HCT116 (cell line): ENCODE measurements around the gene RPRM. TPM values are rescaled to one million over a fixed set of nuclear protein-coding genes. Genes with fewer than 3 reads are reported as not detected.
A peak's percentile ranks its signal among the peaks of the same experiment; 100 is the strongest.

Experiments used
- ATAC-seq: fragments of 200-7000 bp; cut with Tn5 transposase; 2 replicates; pipeline ENCODE4 v1.9.1; 2020; ENCODE audit warnings: mild to moderate bottlenecking, moderate library complexity
- BruUV-seq: library from RNA; stranded (reverse); fragments of 400-500 nt; replicated peaks from 2 replicates; lab custom pipeline; 2021; lab: Mats Ljungman, UMichigan
- CTCF ChIA-PET: fragments of 300-600 bp; sonication (Branson Sonifier 250); formaldehyde crosslinking; loops from one replicate; lab custom pipeline; 2021; ENCODE audit warnings: antibody characterized with exemption; lab: Charles Lee
- POLR2A ChIA-PET: fragments of 300-600, 350-600 bp; sonication (Branson Sonifier 250); formaldehyde crosslinking; loops from one replicate; lab custom pipeline; 2021; ENCODE audit warnings: antibody characterized with exemption; lab: Charles Lee
- RAD21 ChIA-PET, 2 experiments: fragments of 300-600 bp; sonication (Branson Sonifier 250); formaldehyde crosslinking; loops; one replicate each; lab custom pipeline; 2023; ENCODE audit warnings: low total read pairs in 2 of 2; ENCODE audit not compliant: uncharacterized antibody in 2 of 2, unreplicated experiment in 2 of 2, low non-redundant PET in 1 of 2; lab: Charles Lee
- DNase-seq: peaks from one replicate; pipeline ENCODE4 v3.0.0-alpha.2; 2010; ENCODE audit warnings: low read depth, low spot score
- H2AFZ ChIP-seq: fragments of 200-600 bp; shearing (Covaris generic), sonication (generic); 2 replicates; pipeline ENCODE4 v1.6.1; 2017; ENCODE audit warnings: low read depth, mixed run types, mixed read lengths, antibody characterized with exemption, low read length; ENCODE audit not compliant: poor library complexity, severe bottlenecking
- H3K27ac ChIP-seq: 2 replicates; pipeline ENCODE4 v1.5.1; 2012; ENCODE audit warnings: low read depth, low read length
- H3K27me3 ChIP-seq: fragments of 200-600 bp; sonication (generic); 2 replicates; pipeline ENCODE4 v1.6.1; 2016; ENCODE audit warnings: mixed run types, low read length, mixed read lengths; ENCODE audit not compliant: insufficient read depth
- H3K36me3 ChIP-seq, 2 experiments: fragments of 200-500 bp in 1 of 2; fragments of 200-600 bp in 1 of 2; sonication (Bioruptor generic) in 1 of 2; sonication (generic) in 1 of 2; 2 replicates each; pipeline versions ENCODE4 v1.5.1 to v1.6.1; 2014 to 2016; ENCODE audit warnings: low read length in 2 of 2, inconsistent platforms in 1 of 2, mixed read lengths in 1 of 2, mixed run types in 1 of 2; ENCODE audit not compliant: insufficient read depth in 2 of 2, control insufficient read depth in 1 of 2
- H3K4me1 ChIP-seq, 2 experiments: fragments of 200-600 bp in 1 of 2; sonication (generic) in 1 of 2; 2 replicates each; pipeline versions ENCODE4 v1.5.1 to v1.6.1; 2012 to 2017; ENCODE audit warnings: low read length in 2 of 2, inconsistent platforms in 1 of 2, mild to moderate bottlenecking in 1 of 2, mixed read lengths in 1 of 2, mixed run types in 1 of 2, moderate library complexity in 1 of 2; ENCODE audit not compliant: insufficient read depth in 2 of 2, control insufficient read depth in 1 of 2
- H3K4me2 ChIP-seq: fragments of 200-600 bp; sonication (generic); 2 replicates; pipeline ENCODE4 v1.6.1; 2017; ENCODE audit warnings: mixed run types, low read length, mixed read lengths
- H3K4me3 ChIP-seq, 2 experiments: fragments of 200-600 bp in 1 of 2; sonication (generic) in 1 of 2; replicated peaks in 1 of 2; 2 replicates each; pipeline ENCODE4 v1.5.1; 2011 to 2016; ENCODE audit warnings: low read length in 2 of 2, control low read depth in 1 of 2, low read depth in 1 of 2, mild to moderate bottlenecking in 1 of 2, mixed read lengths in 1 of 2, mixed run types in 1 of 2
- H3K79me2 ChIP-seq: fragments of 200-600 bp; sonication (generic); 2 replicates; pipeline ENCODE4 v1.6.1; 2017; ENCODE audit warnings: mild to moderate bottlenecking, mixed run types, low read length, moderate library complexity, mixed read lengths; ENCODE audit not compliant: insufficient read depth
- H3K9ac ChIP-seq: fragments of 200-600 bp; sonication (generic); 2 replicates; pipeline ENCODE4 v1.6.1; 2016; ENCODE audit warnings: low read length, mixed read lengths
- H3K9me2 ChIP-seq: fragments of 200-600 bp; sonication (generic), shearing (Covaris generic); 2 replicates; pipeline ENCODE4 v1.6.1; 2017; ENCODE audit warnings: mixed run types, mild to moderate bottlenecking, moderate library complexity; ENCODE audit not compliant: insufficient read depth
- H3K9me3 ChIP-seq, 2 experiments: fragments of 200-500 bp in 1 of 2; fragments of 200-600 bp in 1 of 2; sonication (Bioruptor generic) in 1 of 2; sonication (generic) in 1 of 2; 2 replicates each; pipeline ENCODE4 v1.6.1; 2014 to 2017; ENCODE audit warnings: low read length in 2 of 2, mixed read lengths in 2 of 2, inconsistent platforms in 1 of 2, low read depth in 1 of 2, mild to moderate bottlenecking in 1 of 2, mixed run types in 1 of 2, moderate library complexity in 1 of 2; ENCODE audit not compliant: control insufficient read depth in 1 of 2, insufficient read depth in 1 of 2
- H4K20me1 ChIP-seq: fragments of 200-600 bp; sonication (generic), shearing (Covaris generic); 2 replicates; pipeline ENCODE4 v1.6.1; 2017; ENCODE audit warnings: mixed run types, mild to moderate bottlenecking, moderate library complexity; ENCODE audit not compliant: insufficient read depth
- ATF3 ChIP-seq: IDR thresholded peaks from 2 replicates; pipeline ENCODE4 v1.6.1; 2012
- CEBPB ChIP-seq: IDR thresholded peaks from 2 replicates; pipeline ENCODE4 v1.6.1; 2012; ENCODE audit warnings: low read depth
- EGR1 ChIP-seq: IDR thresholded peaks from 2 replicates; pipeline ENCODE4 v1.6.1; 2012; ENCODE audit warnings: low read depth
- ELF1 ChIP-seq: IDR thresholded peaks from 2 replicates; pipeline ENCODE4 v1.6.1; 2012; ENCODE audit warnings: low read depth, borderline replicate concordance
- EZH2 ChIP-seq: fragments of 200-600 bp; sonication (generic); IDR thresholded peaks from 2 replicates; pipeline ENCODE4 v1.6.1; 2017; ENCODE audit warnings: antibody characterized with exemption, mixed run types
- FOSL1 ChIP-seq: IDR thresholded peaks from 2 replicates; pipeline ENCODE4 v1.6.1; 2012; ENCODE audit warnings: low read depth
- JUND ChIP-seq: IDR thresholded peaks from 2 replicates; pipeline ENCODE4 v1.6.1; 2012
- MAX ChIP-seq: IDR thresholded peaks from 2 replicates; pipeline ENCODE4 v1.6.1; 2012
- POLR2A ChIP-seq: IDR thresholded peaks from 2 replicates; pipeline ENCODE4 v1.7.0; 2011; ENCODE audit warnings: borderline replicate concordance; ENCODE audit not compliant: insufficient read depth, insufficient read length; ENCODE audit errors: extremely low read depth
- POLR2AphosphoS5 ChIP-seq: IDR thresholded peaks from 2 replicates; pipeline ENCODE4 v1.6.1; 2011; ENCODE audit warnings: mild to moderate bottlenecking, low read depth, low read length, moderate library complexity
- REST ChIP-seq: IDR thresholded peaks from 2 replicates; pipeline ENCODE4 v1.6.1; 2012; ENCODE audit warnings: low read depth
- SRF ChIP-seq: IDR thresholded peaks from 2 replicates; pipeline ENCODE4 v1.6.1; 2012; ENCODE audit warnings: low read depth
- TCF7L2 ChIP-seq: IDR thresholded peaks from 2 replicates; pipeline ENCODE4 v1.7.0; 2011; ENCODE audit warnings: borderline replicate concordance, inconsistent platforms; ENCODE audit not compliant: insufficient read depth, insufficient read length; ENCODE audit errors: extremely low read depth
- ZBTB33 ChIP-seq: IDR thresholded peaks from 2 replicates; pipeline ENCODE4 v1.6.1; 2011; ENCODE audit warnings: mild to moderate bottlenecking, low read length, moderate library complexity; ENCODE audit not compliant: insufficient replicate concordance; ENCODE audit errors: extremely low read depth
- ZFX ChIP-seq: fragments of 450-650 bp; IDR thresholded peaks from 2 replicates; pipeline ENCODE4 v1.6.1; 2017
- intact Hi-C: fragments of 100-400 bp; cut with micrococcal nuclease; formaldehyde crosslinking; loops from 2 replicates; pipeline ENCODE4 v1.10.0; 2022
- total RNA-seq: library from RNA; stranded (reverse); gene quantifications from one replicate; pipeline ENCODE4 v1.2.1, GENCODE V29; 2021; ENCODE audit not compliant: unreplicated experiment

Gene RPRM
- total RNA-seq, 1 experiment from 2014 or later = not detected

GRCh38 chr2:153479573-153479972 lies 1.0 kb upstream of the RPRM start:
- Histone ChIP-seq H2AFZ (peak overlapping the region; percentile 94), H3K36me3 (no peaks in the 10 kb centered on the region), H3K9me2 (no peaks in the 10 kb centered on the region), H3K4me1 (peaks cover 0 to 10% of the 10 kb centered on the region in 2 experiments; a peak in 3 of 4 replicates), H3K79me2 (no peaks in the 10 kb centered on the region), H3K9me3 (no peaks in the 10 kb centered on the region), H3K4me2 (peak overlapping the region; percentile 94), H4K20me1 (no peaks in the 10 kb centered on the region), H3K27ac (no peak overlapping the region), H3K9ac (no peak overlapping the region), H3K27me3 (no peaks in the 10 kb centered on the region), H3K4me3 (no peak overlapping the region)
- CTCF ChIA-PET = interaction anchor here (0.8 to 2.0 kb wide), 3 partner anchors 9 to 46 kb away, joined by 3 to 5 read pairs (median 3); no protein-coding TSS in a partner anchor
- TF ChIP-seq ZBTB33 (no peak), ELF1 (no peak), POLR2A (no peak), CEBPB (no peak), MAX (no peak), SRF (no peak), EGR1 (no peak), ZFX (no peak), TCF7L2 (no peak), FOSL1 (no peak), POLR2AphosphoS5 (no peak), REST (no peak), ATF3 (no peak), JUND (no peak), EZH2 (no peak)
- no TSS peak for BruUV-seq
- no peak for ATAC-seq
- no peak for DNase-seq
- RAD21 ChIA-PET = no interaction called here
- POLR2A ChIA-PET = interaction anchor here (0.7 kb wide), 1 partner anchor 11 kb away, joined by 3 read pairs; no protein-coding TSS in a partner anchor
- intact Hi-C loops = loop anchor here (2.0 to 5.0 kb wide), 3 partner anchors 553 to 895 kb away; no protein-coding TSS in a partner anchor
